IMR-90 (cell line): ENCODE results near the gene SNX22. TPM values are rescaled to one million over a fixed set of nuclear protein-coding genes. Genes with fewer than 3 reads are reported as not detected.
"Not testable (repeated sequence)": the region's sequence is repeated elsewhere in the genome, so short reads cannot be mapped to it uniquely, and the experiment has no call there.

Experiments used
- ATAC-seq: fragments of 200-7000 bp; cut with Tn5 transposase; 2 replicates; pipeline ENCODE4 v1.9.1; 2020; ENCODE audit warnings: low read depth, mild to moderate bottlenecking, moderate library complexity
- BruUV-seq: library from RNA; stranded (reverse); fragments of 400-500 nt; replicated peaks from 2 replicates; lab custom pipeline; 2021; lab: Mats Ljungman, UMichigan
- CTCF ChIA-PET: fragments of 300-600 bp; formaldehyde crosslinking; extraction: SDS; loops from one replicate; lab custom pipeline; 2021; ENCODE audit warnings: antibody characterized with exemption; lab: Yijun Ruan, JAX
- POLR2A ChIA-PET: fragments of 300-600 bp; sonication (Branson Sonifier 250); formaldehyde crosslinking; loops from one replicate; lab custom pipeline; 2022; ENCODE audit warnings: antibody characterized with exemption; ENCODE audit not compliant: unreplicated experiment; lab: Charles Lee
- DNase-seq: peaks from one replicate; pipeline ENCODE4 v3.0.0; 2013
- H2AFZ ChIP-seq: replicated peaks from 2 replicates; pipeline ENCODE3; 2013; ENCODE audit warnings: low read length, mild to moderate bottlenecking; ENCODE audit not compliant: poor library complexity
- H2AK5ac ChIP-seq: 2 replicates; pipeline ENCODE4 v1.6.1; 2013; ENCODE audit warnings: low read depth, low read length, inconsistent platforms
- H2AK9ac ChIP-seq: replicated peaks from 2 replicates; pipeline ENCODE3; 2013; ENCODE audit warnings: mild to moderate bottlenecking, low read depth, low read length, moderate library complexity; ENCODE audit not compliant: poor library complexity
- H2BK120ac ChIP-seq: 2 replicates; pipeline ENCODE4 v1.6.1; 2013; ENCODE audit warnings: low read depth, low read length, inconsistent platforms
- H2BK15ac ChIP-seq: 3 replicates; pipeline ENCODE4 v1.6.1; 2013; ENCODE audit warnings: low read depth, low read length, inconsistent platforms
- H2BK20ac ChIP-seq: 2 replicates; pipeline ENCODE4 v1.6.1; 2013; ENCODE audit warnings: low read depth, mild to moderate bottlenecking, inconsistent platforms, low read length, moderate library complexity
- H2BK5ac ChIP-seq: 2 replicates; pipeline ENCODE4 v1.6.1; 2013; ENCODE audit warnings: mild to moderate bottlenecking, low read depth, low read length, inconsistent platforms; ENCODE audit not compliant: poor library complexity, severe bottlenecking
- H3K14ac ChIP-seq: replicated peaks from 2 replicates; pipeline ENCODE4 v1.6.1; 2013; ENCODE audit warnings: low read depth, low read length, inconsistent platforms
- H3K18ac ChIP-seq: 2 replicates; pipeline ENCODE4 v1.6.1; 2013; ENCODE audit warnings: low read depth, low read length, control low read depth
- H3K23ac ChIP-seq: 2 replicates; pipeline ENCODE4 v1.6.1; 2013; ENCODE audit warnings: low read depth, low read length, inconsistent platforms
- H3K27ac ChIP-seq: 2 replicates; pipeline ENCODE4 v1.5.1; 2013; ENCODE audit warnings: mild to moderate bottlenecking, control low read depth, low read length; ENCODE audit not compliant: insufficient read depth
- H3K27me3 ChIP-seq: 2 replicates; pipeline ENCODE4 v1.6.1; 2013; ENCODE audit warnings: low read length; ENCODE audit not compliant: control insufficient read depth, insufficient read depth
- H3K36me3 ChIP-seq: 2 replicates; pipeline ENCODE4 v1.6.1; 2013; ENCODE audit warnings: low read length, mixed read lengths; ENCODE audit not compliant: control insufficient read depth, insufficient read depth
- H3K4ac ChIP-seq: 2 replicates; pipeline ENCODE4 v1.6.1; 2013; ENCODE audit warnings: low read depth, low read length, inconsistent platforms
- H3K4me1 ChIP-seq: 2 replicates; pipeline ENCODE4 v1.6.1; 2013; ENCODE audit warnings: low read length, mixed read lengths; ENCODE audit not compliant: control insufficient read depth, insufficient read depth
- H3K4me2 ChIP-seq: 2 replicates; pipeline ENCODE4 v1.6.1; 2013; ENCODE audit warnings: low read depth, mild to moderate bottlenecking, control low read depth, low read length, moderate library complexity
- H3K4me3 ChIP-seq: 2 replicates; pipeline ENCODE4 v1.5.1; 2013; ENCODE audit warnings: low read depth, mild to moderate bottlenecking, control low read depth, low read length, moderate library complexity; ENCODE audit not compliant: insufficient read depth
- H3K56ac ChIP-seq: 2 replicates; pipeline ENCODE4 v1.6.1; 2013; ENCODE audit warnings: low read length, inconsistent platforms; ENCODE audit not compliant: insufficient read depth; ENCODE audit errors: extremely low read depth
- H3K79me1 ChIP-seq, 2 experiments: 2 replicates each; pipeline ENCODE4 v1.6.1; 2013; ENCODE audit warnings: low read length in 2 of 2, inconsistent platforms in 1 of 2, low read depth in 1 of 2
- H3K9ac ChIP-seq: 2 replicates; pipeline ENCODE4 v1.6.1; 2013; ENCODE audit warnings: low read depth, low read length, control low read depth
- H3K9me1 ChIP-seq: 2 replicates; pipeline ENCODE4 v1.6.1; 2013; ENCODE audit warnings: low read length, inconsistent platforms; ENCODE audit not compliant: insufficient read depth
- H3K9me3 ChIP-seq: 2 replicates; pipeline ENCODE4 v1.6.1; 2013; ENCODE audit warnings: low read length; ENCODE audit not compliant: control insufficient read depth, insufficient read depth
- H4K20me1 ChIP-seq: 2 replicates; pipeline ENCODE4 v1.6.1; 2013; ENCODE audit warnings: low read length, inconsistent platforms; ENCODE audit not compliant: insufficient read depth
- H4K5ac ChIP-seq: 2 replicates; pipeline ENCODE4 v1.6.1; 2013; ENCODE audit warnings: mild to moderate bottlenecking, low read depth, low read length, control low read depth
- H4K8ac ChIP-seq, 2 experiments: 2 replicates each; pipeline ENCODE4 v1.6.1; 2013; ENCODE audit warnings: low read depth in 2 of 2, low read length in 2 of 2, control low read depth in 1 of 2, inconsistent platforms in 1 of 2
- H4K91ac ChIP-seq: 2 replicates; pipeline ENCODE4 v1.6.1; 2013; ENCODE audit warnings: low read depth, low read length, inconsistent platforms; ENCODE audit not compliant: insufficient read depth
- WGBS, 2 experiments: methylation state at CpG; one replicate each; pipeline versions ENCODE4 v1.1.5 to v1.1.7; 2013; ENCODE audit warnings: missing lambda C conversion rate in 2 of 2; ENCODE audit not compliant: insufficient read length in 1 of 2; ENCODE audit errors: extremely low coverage in 2 of 2; 5-methylcytosine and 5-hydroxymethylcytosine counted together
- dilution Hi-C: fragments of 300-500 bp; cut with HindIII; formaldehyde crosslinking; loops from one replicate; pipeline ENCODE4 v1.14.3; 2018; ENCODE audit warnings: low sequenced_read_pairs; ENCODE audit not compliant: unreplicated experiment
- in situ Hi-C: fragments of 300-500 bp; cut with MboI; formaldehyde crosslinking; loops from 3 replicates; pipeline ENCODE4 v1.14.3; 2019; ENCODE audit warnings: low sequenced_read_pairs, inconsistent platforms, mixed read lengths
- intact Hi-C: fragments of 100-400 bp; cut with micrococcal nuclease; formaldehyde crosslinking; loops from 2 replicates; pipeline ENCODE4 v1.10.0; 2022
- polyA plus RNA-seq, 3 experiments: library from polyadenylated mRNA; depleted of rRNA; stranded (reverse); fragments of >200 nt; gene quantifications; 2 replicates each; pipeline ENCODE4 v1.2.3, GENCODE V29; 2012; ENCODE audit warnings: low replicate concordance in 1 of 3
- total RNA-seq: library from RNA; depleted of rRNA; stranded (reverse); fragments of >200 nt; gene quantifications from 2 replicates; pipeline ENCODE4 v1.2.3, GENCODE V29; 2012

SNX22 gene
- total and polyA plus RNA-seq, 2 of the 4 experiments (the other 2 are of a cell fraction) = 0.12 to 0.18 TPM

DNA sequence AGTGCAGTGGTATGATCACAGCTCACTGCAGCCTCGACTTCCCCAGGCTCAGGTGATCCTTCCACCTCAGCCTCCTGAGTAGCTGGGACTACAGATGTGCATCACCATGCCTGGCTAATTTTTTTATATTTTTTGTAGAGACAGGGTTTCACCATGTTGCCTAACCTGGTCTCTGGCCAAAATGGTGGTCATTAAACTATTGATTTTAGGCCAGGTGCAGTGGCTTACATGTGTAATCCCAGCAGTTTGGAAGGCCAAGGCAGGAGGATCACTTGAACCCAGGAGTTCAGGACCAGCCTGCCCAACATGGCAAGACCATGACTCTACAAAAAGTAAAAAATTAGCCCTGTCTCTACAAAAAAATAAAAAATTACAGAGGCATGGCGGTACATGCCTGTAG is 31.2 kb upstream of the SNX22 start:
- H2AFZ ChIP-seq, H3K4me1 ChIP-seq, H3K4me3 ChIP-seq, BruUV-seq, in situ Hi-C loops, H3K9ac ChIP-seq, H3K9me3 ChIP-seq, H3K4ac ChIP-seq, H4K8ac ChIP-seq, H2BK15ac ChIP-seq, H2AK9ac ChIP-seq, H3K56ac ChIP-seq, H3K14ac ChIP-seq, H4K5ac ChIP-seq, DNase-seq, dilution Hi-C loops, H2BK20ac ChIP-seq, CTCF ChIA-PET, H3K23ac ChIP-seq, POLR2A ChIA-PET, H2BK5ac ChIP-seq, H3K4me2 ChIP-seq, H4K20me1 ChIP-seq, H4K91ac ChIP-seq, H3K27me3 ChIP-seq, H3K18ac ChIP-seq, ATAC-seq, H3K9me1 ChIP-seq, H2AK5ac ChIP-seq, H3K27ac ChIP-seq, intact Hi-C loops, H2BK120ac ChIP-seq: not testable (repeated sequence)
- H3K36me3 ChIP-seq = peaks cover 46% of the 10 kb centered on the region
- peaks cover 16 to 20% of the 10 kb centered on the region in 2 experiments for H3K79me1 ChIP-seq
- WGBS, 2 experiments = no CpG with 5 or more reads among the region's 2 CpGs
